AG04449 (cell line): ENCODE measurements around the gene ID2.
A peak's percentile ranks its signal among the peaks of the same experiment; 100 is the strongest.

Experiments used
- CTCF ChIA-PET: fragments of 350-600 bp; formaldehyde crosslinking; extraction: SDS; loops from one replicate; lab custom pipeline; 2021; ENCODE audit warnings: antibody characterized with exemption; lab: Yijun Ruan, JAX
- POLR2A ChIA-PET: fragments of 400-600, 350-600 bp; formaldehyde crosslinking; extraction: SDS; loops from one replicate; lab custom pipeline; 2020; ENCODE audit warnings: antibody characterized with exemption, inconsistent platforms; lab: Yijun Ruan, JAX
- DNase-seq: peaks from one replicate; pipeline ENCODE4 v3.0.0-alpha.2; 2010; ENCODE audit warnings: low read depth, low spot score
- H3K4me3 ChIP-seq: 2 replicates; pipeline ENCODE4 v1.5.1; 2011; ENCODE audit warnings: low read depth, mild to moderate bottlenecking, control low read depth, low read length
- CTCF ChIP-seq: IDR thresholded peaks from one replicate; pipeline ENCODE4 v1.5.1; 2011; ENCODE audit warnings: mild to moderate bottlenecking, moderate library complexity, low read length, control low read depth, inconsistent platforms; ENCODE audit not compliant: insufficient read depth; ENCODE audit errors: missing control alignments

ID2 gene

GRCh38 chr2:8681786-8682692 is at the start of gene ID2:
Gene ID2, plus strand, starts transcription at chr2:8682056. Its CDS starts 110 bp downstream, at chr2:8682166.
- CTCF ChIA-PET: interaction anchor here (0.7 to 1.3 kb wide), 3 partner anchors 137 to 1253 kb away, joined by 3 read pairs; no protein-coding TSS in a partner anchor

GRCh38 chr2:8632755-8633154 is 49.1 kb upstream of the ID2 start:
- H3K4me3 ChIP-seq: no peak overlapping the region
- POLR2A ChIA-PET: interaction anchor here (1.7 to 3.4 kb wide), 2 partner anchors 46 to 49 kb away, joined by 6 to 29 read pairs; partner anchors contain the start of gene ID2
- no peak for TF ChIP-seq CTCF
- no peak for DNase-seq
- CTCF ChIA-PET: interaction anchor here (1.1 to 1.7 kb wide), 2 partner anchors 9 to 24 kb away, joined by 3 to 6 read pairs; no protein-coding TSS in a partner anchor

More at GRCh38 chr2:8681786-8682692, at the start of gene ID2:
- TF ChIP-seq CTCF: no peak
- peak; percentile 92 for DNase-seq
- peak within 1 kb of the TSS; percentile 92 for H3K4me3 ChIP-seq
- POLR2A ChIA-PET: interaction anchor here (0.6 to 4.0 kb wide), 78 partner anchors 11 to 1586 kb away, joined by 3 to 45 read pairs (median 4); no protein-coding TSS in a partner anchor

GRCh38 chr2:8633186-8633734 is 48.6 kb upstream of the ID2 start:
- TF ChIP-seq CTCF: no peak
- ChIA-PET CTCF (interaction anchor here (1.7 kb wide), 1 partner anchor 9 kb away, joined by 6 read pairs; no protein-coding TSS in a partner anchor), POLR2A (interaction anchor here (0.7 to 3.4 kb wide), 7 partner anchors 23 to 399 kb away, joined by 3 to 29 read pairs (median 3); partner anchors contain the start of gene ID2)
- no peak for DNase-seq
- no peak overlapping the region for H3K4me3 ChIP-seq

GRCh38 chr2:8633735-8634313 is 48.0 kb upstream of the ID2 start:
- ChIA-PET CTCF (interaction anchor here (0.6 to 1.7 kb wide), 2 partner anchors 10 to 171 kb away, joined by 3 to 6 read pairs; no protein-coding TSS in a partner anchor), POLR2A (interaction anchor here (0.6 to 3.4 kb wide), 9 partner anchors 22 to 400 kb away, joined by 3 to 29 read pairs (median 3); partner anchors contain the start of gene ID2)
- TF ChIP-seq CTCF: no peak
- peak overlapping the region; percentile 27 for H3K4me3 ChIP-seq
- DNase-seq: peak; percentile 72

GRCh38 chr2:8634466-8635172 is 47.2 kb upstream of the ID2 start:
- TF ChIP-seq CTCF: no peak
- no peak for DNase-seq
- ChIA-PET POLR2A (interaction anchor here (0.6 to 3.4 kb wide), 6 partner anchors 22 to 310 kb away, joined by 3 to 29 read pairs (median 4); partner anchors contain the start of gene ID2), CTCF (interaction anchor here (0.6 kb wide), 1 partner anchor 171 kb away, joined by 3 read pairs; no protein-coding TSS in a partner anchor)
- no peak overlapping the region for H3K4me3 ChIP-seq
